Keratinocyte (primary cell): Measurements from ENCODE around the gene MAN1C1.

Source experiments
- EZH2 ChIP-seq: IDR thresholded peaks from one replicate; pipeline ENCODE4 v1.6.1; 2012; ENCODE audit warnings: inconsistent platforms, mild to moderate bottlenecking, low read length, moderate library complexity
- TF ChIP-seq, protein P1 (sequence below), 3 experiments: IDR thresholded peaks in 1 of 3; conservative IDR thresholded peaks in 1 of 3; optimal IDR thresholded peaks in 1 of 3; 2 replicates in 2 of 3; 3 replicates in 1 of 3; pipeline versions ENCODE3 to v1.5.1; 2011; ENCODE audit warnings: low read length in 3 of 3, mild to moderate bottlenecking in 3 of 3, moderate library complexity in 2 of 3, control low read depth in 1 of 3, inconsistent platforms in 1 of 3; ENCODE audit not compliant: insufficient read depth in 2 of 3; ENCODE audit errors: extremely low read depth in 1 of 3

DNA sequence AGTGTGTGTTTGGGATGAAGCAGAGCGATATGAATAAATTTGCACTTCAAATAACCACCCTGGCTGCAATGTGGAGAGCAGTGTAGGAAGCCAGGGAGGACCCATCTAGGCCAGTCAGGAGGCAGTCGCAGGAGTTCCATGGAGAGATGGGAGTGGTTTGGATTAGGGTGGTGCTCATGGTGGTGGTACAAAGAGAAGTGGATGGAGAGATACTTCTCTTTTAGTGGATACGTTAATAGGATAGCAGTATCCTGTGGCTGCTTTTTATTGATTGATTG, 58.2 kb downstream of the MAN1C1 start:
- TF ChIP-seq, protein P1, sequence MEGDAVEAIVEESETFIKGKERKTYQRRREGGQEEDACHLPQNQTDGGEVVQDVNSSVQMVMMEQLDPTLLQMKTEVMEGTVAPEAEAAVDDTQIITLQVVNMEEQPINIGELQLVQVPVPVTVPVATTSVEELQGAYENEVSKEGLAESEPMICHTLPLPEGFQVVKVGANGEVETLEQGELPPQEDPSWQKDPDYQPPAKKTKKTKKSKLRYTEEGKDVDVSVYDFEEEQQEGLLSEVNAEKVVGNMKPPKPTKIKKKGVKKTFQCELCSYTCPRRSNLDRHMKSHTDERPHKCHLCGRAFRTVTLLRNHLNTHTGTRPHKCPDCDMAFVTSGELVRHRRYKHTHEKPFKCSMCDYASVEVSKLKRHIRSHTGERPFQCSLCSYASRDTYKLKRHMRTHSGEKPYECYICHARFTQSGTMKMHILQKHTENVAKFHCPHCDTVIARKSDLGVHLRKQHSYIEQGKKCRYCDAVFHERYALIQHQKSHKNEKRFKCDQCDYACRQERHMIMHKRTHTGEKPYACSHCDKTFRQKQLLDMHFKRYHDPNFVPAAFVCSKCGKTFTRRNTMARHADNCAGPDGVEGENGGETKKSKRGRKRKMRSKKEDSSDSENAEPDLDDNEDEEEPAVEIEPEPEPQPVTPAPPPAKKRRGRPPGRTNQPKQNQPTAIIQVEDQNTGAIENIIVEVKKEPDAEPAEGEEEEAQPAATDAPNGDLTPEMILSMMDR (optimal IDR thresholded peaks at IDR 0.05 in 1 of 3, IDR thresholded peaks at IDR 0.05 in 1 of 3, conservative IDR thresholded peaks at IDR 0.05 in 1 of 3; ENCODE audit: extremely low read depth in 1 of 3, insufficient read depth in 2 of 3, low read length in 3 of 3) = no peak
- TF ChIP-seq EZH2 = no peak
